HepG2 (cell line): ENCODE data around the gene FAM167B. TPM values are rescaled to one million over a fixed set of nuclear protein-coding genes. Genes with fewer than 3 reads are reported as not detected.

Source experiments
- ATAD3A ChIP-seq: sonication (generic); formaldehyde crosslinking; IDR thresholded peaks from 2 replicates; pipeline ENCODE4 v1.4.0; 2020; ENCODE audit warnings: missing genetic modification reagents
- GZF1 ChIP-seq: sonication (generic); formaldehyde crosslinking; IDR thresholded peaks from 2 replicates; pipeline ENCODE4 v1.5.1; 2020; ENCODE audit warnings: mild to moderate bottlenecking, missing genetic modification reagents
- ISL2 ChIP-seq: sonication (generic); formaldehyde crosslinking; IDR thresholded peaks from 2 replicates; pipeline ENCODE4 v1.5.0; 2020; ENCODE audit warnings: missing genetic modification reagents
- SRY ChIP-seq: sonication (generic); formaldehyde crosslinking; IDR thresholded peaks from 2 replicates; pipeline ENCODE4 v1.8.0; 2022; ENCODE audit warnings: mild to moderate bottlenecking, missing genetic modification reagents
- ZFP82 ChIP-seq: sonication (generic); formaldehyde crosslinking; IDR thresholded peaks from 2 replicates; pipeline ENCODE4 v1.5.1; 2020; ENCODE audit warnings: mild to moderate bottlenecking, missing genetic modification reagents, borderline replicate concordance
- ZNF782 ChIP-seq: sonication (generic); formaldehyde crosslinking; IDR thresholded peaks from 2 replicates; pipeline ENCODE4 v1.4.0; 2020; ENCODE audit warnings: missing genetic modification reagents, mild to moderate bottlenecking, borderline replicate concordance
- polyA plus RNA-seq, 8 experiments: library from polyadenylated mRNA; depleted of rRNA in 3 of 8; stranded (reverse) in 7 of 8; unstranded in 1 of 8; fragments of >200 nt; fragmentation: Illumina TruSeq in 4 of 8; extraction: Trizol in 4 of 8; gene quantifications; 2 replicates each; pipeline versions ENCODE4 v1.2.1 to v1.2.3, GENCODE V29; 2011 to 2016; ENCODE audit warnings: low read depth in 4 of 8, missing spikeins in 1 of 8, mixed read lengths in 1 of 8; ENCODE audit not compliant: insufficient read depth in 1 of 8
- total RNA-seq, 5 experiments: library from RNA; depleted of rRNA; stranded (reverse); fragments of >200 nt; fragmentation: Illumina TruSeq; extraction: Trizol; gene quantifications; 2 replicates each; pipeline ENCODE4 v1.2.3, GENCODE V29; 2016; ENCODE audit warnings: low read depth in 1 of 5
- TF ChIP-seq, protein P1 (sequence below), 2 experiments: fragments of 450-650 bp in 1 of 2; sonication (generic) in 1 of 2; formaldehyde crosslinking in 1 of 2; IDR thresholded peaks; 2 replicates each; pipeline versions ENCODE4 v1.6.1 to v1.8.0; 2016 to 2022; ENCODE audit warnings: antibody characterized with exemption in 1 of 2, mild to moderate bottlenecking in 1 of 2, missing genetic modification reagents in 1 of 2
- TF ChIP-seq, protein P2 (sequence below): sonication (generic); formaldehyde crosslinking; IDR thresholded peaks from 2 replicates; pipeline ENCODE4 v1.8.1; 2022; ENCODE audit warnings: mild to moderate bottlenecking, missing genetic modification reagents
- TF ChIP-seq, protein P3 (sequence below): sonication (generic); formaldehyde crosslinking; IDR thresholded peaks from 2 replicates; pipeline ENCODE4 v1.5.0; 2020; ENCODE audit warnings: mild to moderate bottlenecking, missing genetic modification reagents
- TF ChIP-seq, protein P4 (sequence below): sonication (generic); formaldehyde crosslinking; IDR thresholded peaks from 2 replicates; pipeline ENCODE4 v1.9.0; 2021; ENCODE audit warnings: missing genetic modification reagents, borderline replicate concordance
- TF ChIP-seq, protein P5 (sequence below): sonication (generic); formaldehyde crosslinking; IDR thresholded peaks from 2 replicates; pipeline ENCODE4 v1.4.0; 2020; ENCODE audit warnings: missing genetic modification reagents, low read depth, mild to moderate bottlenecking, borderline replicate concordance

Gene FAM167B
- total and polyA plus RNA-seq, 2 of the 13 experiments (the other 11 are each of a cell fraction or from before 2014, with no cell fraction given) = 0.15 to 0.70 TPM

DNA sequence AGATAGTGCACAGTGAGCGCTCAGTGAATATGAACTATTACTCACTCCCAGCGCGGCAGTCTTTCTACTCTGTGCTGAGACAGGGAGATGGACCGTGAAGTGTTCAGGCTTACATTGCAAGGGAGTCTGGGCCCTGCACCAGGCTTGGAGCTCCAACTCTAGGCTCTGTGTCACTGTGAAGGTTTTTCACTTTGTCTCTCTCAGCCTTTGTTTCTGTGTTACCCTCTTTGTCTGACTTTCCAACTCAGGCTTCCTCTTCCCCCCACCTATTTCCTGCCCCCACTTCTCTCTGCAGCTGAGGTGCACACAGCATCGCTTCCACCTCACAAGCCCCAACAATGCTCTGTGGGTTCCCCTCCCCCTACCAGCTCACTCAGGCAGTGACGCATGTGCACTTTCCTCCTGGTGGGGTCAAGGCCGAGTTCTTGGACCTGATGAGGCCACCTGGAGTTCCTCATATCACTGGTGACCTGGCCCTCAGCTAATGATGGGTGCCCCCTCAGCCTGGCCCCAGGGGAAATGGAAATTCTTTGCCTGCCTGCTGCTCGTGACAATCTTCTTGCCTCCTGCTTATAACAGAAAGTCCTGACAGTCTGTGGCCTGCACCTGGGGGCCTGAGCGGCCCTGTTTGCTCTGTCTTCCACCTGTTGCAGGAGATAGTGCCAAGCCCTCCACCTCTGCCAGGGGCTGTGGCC lies 3.0 kb downstream of the FAM167B start (continued):
- TF ChIP-seq, protein P1, sequence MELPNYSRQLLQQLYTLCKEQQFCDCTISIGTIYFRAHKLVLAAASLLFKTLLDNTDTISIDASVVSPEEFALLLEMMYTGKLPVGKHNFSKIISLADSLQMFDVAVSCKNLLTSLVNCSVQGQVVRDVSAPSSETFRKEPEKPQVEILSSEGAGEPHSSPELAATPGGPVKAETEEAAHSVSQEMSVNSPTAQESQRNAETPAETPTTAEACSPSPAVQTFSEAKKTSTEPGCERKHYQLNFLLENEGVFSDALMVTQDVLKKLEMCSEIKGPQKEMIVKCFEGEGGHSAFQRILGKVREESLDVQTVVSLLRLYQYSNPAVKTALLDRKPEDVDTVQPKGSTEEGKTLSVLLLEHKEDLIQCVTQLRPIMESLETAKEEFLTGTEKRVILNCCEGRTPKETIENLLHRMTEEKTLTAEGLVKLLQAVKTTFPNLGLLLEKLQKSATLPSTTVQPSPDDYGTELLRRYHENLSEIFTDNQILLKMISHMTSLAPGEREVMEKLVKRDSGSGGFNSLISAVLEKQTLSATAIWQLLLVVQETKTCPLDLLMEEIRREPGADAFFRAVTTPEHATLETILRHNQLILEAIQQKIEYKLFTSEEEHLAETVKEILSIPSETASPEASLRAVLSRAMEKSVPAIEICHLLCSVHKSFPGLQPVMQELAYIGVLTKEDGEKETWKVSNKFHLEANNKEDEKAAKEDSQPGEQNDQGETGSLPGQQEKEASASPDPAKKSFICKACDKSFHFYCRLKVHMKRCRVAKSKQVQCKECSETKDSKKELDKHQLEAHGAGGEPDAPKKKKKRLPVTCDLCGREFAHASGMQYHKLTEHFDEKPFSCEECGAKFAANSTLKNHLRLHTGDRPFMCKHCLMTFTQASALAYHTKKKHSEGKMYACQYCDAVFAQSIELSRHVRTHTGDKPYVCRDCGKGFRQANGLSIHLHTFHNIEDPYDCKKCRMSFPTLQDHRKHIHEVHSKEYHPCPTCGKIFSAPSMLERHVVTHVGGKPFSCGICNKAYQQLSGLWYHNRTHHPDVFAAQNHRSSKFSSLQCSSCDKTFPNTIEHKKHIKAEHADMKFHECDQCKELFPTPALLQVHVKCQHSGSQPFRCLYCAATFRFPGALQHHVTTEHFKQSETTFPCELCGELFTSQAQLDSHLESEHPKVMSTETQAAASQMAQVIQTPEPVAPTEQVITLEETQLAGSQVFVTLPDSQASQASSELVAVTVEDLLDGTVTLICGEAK (IDR thresholded peaks at IDR 0.05) = no peak
- TF ChIP-seq, protein P1 (CRISPR knock-in tag; IDR thresholded peaks at IDR 0.05) = no peak
- TF ChIP-seq SRY (CRISPR knock-in tag) (0 out of 2 replicates have a peak, but pooled peaks have one; percentile 52), ZFP82 (CRISPR knock-in tag) (no peak), ISL2 (CRISPR knock-in tag) (peak; percentile 76; the same call in 1 of the 2 replicates), ATAD3A (CRISPR knock-in tag) (no peak), ZNF782 (CRISPR knock-in tag) (0 out of 2 replicates have a peak, but pooled peaks have one; percentile 19), GZF1 (CRISPR knock-in tag) (no peak)
- TF ChIP-seq, protein P2, sequence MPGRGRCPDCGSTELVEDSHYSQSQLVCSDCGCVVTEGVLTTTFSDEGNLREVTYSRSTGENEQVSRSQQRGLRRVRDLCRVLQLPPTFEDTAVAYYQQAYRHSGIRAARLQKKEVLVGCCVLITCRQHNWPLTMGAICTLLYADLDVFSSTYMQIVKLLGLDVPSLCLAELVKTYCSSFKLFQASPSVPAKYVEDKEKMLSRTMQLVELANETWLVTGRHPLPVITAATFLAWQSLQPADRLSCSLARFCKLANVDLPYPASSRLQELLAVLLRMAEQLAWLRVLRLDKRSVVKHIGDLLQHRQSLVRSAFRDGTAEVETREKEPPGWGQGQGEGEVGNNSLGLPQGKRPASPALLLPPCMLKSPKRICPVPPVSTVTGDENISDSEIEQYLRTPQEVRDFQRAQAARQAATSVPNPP (CRISPR knock-in tag) = 0 out of 2 replicates have a peak, but pooled peaks have one; percentile 39
- TF ChIP-seq, protein P3, sequence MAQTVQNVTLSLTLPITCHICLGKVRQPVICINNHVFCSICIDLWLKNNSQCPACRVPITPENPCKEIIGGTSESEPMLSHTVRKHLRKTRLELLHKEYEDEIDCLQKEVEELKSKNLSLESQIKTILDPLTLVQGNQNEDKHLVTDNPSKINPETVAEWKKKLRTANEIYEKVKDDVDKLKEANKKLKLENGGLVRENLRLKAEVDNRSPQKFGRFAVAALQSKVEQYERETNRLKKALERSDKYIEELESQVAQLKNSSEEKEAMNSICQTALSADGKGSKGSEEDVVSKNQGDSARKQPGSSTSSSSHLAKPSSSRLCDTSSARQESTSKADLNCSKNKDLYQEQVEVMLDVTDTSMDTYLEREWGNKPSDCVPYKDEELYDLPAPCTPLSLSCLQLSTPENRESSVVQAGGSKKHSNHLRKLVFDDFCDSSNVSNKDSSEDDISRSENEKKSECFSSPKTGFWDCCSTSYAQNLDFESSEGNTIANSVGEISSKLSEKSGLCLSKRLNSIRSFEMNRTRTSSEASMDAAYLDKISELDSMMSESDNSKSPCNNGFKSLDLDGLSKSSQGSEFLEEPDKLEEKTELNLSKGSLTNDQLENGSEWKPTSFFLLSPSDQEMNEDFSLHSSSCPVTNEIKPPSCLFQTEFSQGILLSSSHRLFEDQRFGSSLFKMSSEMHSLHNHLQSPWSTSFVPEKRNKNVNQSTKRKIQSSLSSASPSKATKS (CRISPR knock-in tag) = no peak
- TF ChIP-seq, protein P4, sequence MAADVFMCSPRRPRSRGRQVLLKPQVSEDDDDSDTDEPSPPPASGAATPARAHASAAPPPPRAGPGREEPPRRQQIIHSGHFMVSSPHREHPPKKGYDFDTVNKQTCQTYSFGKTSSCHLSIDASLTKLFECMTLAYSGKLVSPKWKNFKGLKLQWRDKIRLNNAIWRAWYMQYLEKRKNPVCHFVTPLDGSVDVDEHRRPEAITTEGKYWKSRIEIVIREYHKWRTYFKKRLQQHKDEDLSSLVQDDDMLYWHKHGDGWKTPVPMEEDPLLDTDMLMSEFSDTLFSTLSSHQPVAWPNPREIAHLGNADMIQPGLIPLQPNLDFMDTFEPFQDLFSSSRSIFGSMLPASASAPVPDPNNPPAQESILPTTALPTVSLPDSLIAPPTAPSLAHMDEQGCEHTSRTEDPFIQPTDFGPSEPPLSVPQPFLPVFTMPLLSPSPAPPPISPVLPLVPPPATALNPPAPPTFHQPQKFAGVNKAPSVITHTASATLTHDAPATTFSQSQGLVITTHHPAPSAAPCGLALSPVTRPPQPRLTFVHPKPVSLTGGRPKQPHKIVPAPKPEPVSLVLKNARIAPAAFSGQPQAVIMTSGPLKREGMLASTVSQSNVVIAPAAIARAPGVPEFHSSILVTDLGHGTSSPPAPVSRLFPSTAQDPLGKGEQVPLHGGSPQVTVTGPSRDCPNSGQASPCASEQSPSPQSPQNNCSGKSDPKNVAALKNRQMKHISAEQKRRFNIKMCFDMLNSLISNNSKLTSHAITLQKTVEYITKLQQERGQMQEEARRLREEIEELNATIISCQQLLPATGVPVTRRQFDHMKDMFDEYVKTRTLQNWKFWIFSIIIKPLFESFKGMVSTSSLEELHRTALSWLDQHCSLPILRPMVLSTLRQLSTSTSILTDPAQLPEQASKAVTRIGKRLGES (CRISPR knock-in tag) = no peak
- TF ChIP-seq, protein P5, sequence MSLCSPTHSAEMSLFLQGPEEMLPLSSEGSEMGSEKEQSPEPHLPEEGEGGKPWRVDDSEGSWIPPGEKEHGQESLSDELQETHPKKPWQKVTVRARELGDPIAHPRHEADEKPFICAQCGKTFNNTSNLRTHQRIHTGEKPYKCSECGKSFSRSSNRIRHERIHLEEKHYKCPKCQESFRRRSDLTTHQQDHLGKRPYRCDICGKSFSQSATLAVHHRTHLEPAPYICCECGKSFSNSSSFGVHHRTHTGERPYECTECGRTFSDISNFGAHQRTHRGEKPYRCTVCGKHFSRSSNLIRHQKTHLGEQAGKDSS (CRISPR knock-in tag) = peak; percentile 89
